Tibial artery (tissue), 4 donors: ENCODE measurements around the gene FOXB1.

Experiments used
- DNase-seq, 2 donors: peaks; one replicate each; pipeline ENCODE4 v3.0.0-alpha.2; 2019
- H3K27ac ChIP-seq, 2 donors: fragments of 200-600 bp; sonication (generic) in 1 of 2; 1 replicate in 1 of 2; 2 replicates in 1 of 2; pipeline ENCODE4 v1.5.1; 2018 to 2019; ENCODE audit warnings: mild to moderate bottlenecking in 1 of 2
- H3K27me3 ChIP-seq, 2 donors: fragments of 200-600 bp; sonication (generic) in 1 of 2; one replicate each; pipeline versions ENCODE4 v1.5.1 to v1.6.0; 2016 to 2019
- H3K36me3 ChIP-seq, 3 donors: fragments of 200-600 bp; sonication (generic) in 2 of 3; one replicate each; pipeline ENCODE4 v1.5.1; 2016 to 2019; ENCODE audit warnings: mild to moderate bottlenecking in 2 of 3
- H3K4me1 ChIP-seq, 4 donors: fragments of 200-600 bp; sonication (generic) in 2 of 4; 1 replicate in 3 of 4; 2 replicates in 1 of 4; pipeline ENCODE4 v1.5.1; 2016 to 2019
- H3K4me3 ChIP-seq, 2 donors: fragments of 200-600 bp; sonication (generic) in 1 of 2; 1 replicate in 1 of 2; 2 replicates in 1 of 2; pipeline ENCODE4 v1.5.1; 2018 to 2019; ENCODE audit warnings: mild to moderate bottlenecking in 2 of 2
- H3K9me3 ChIP-seq, 3 donors: fragments of 200-600 bp; sonication (generic) in 1 of 3; one replicate each; pipeline ENCODE4 v1.5.1; 2016 to 2019
- intact Hi-C: fragments of 100-400 bp; cut with DNase I; formaldehyde crosslinking; loops from one replicate; pipeline ENCODE4 v1.15.0; 2023; ENCODE audit warnings: low total_unique reads
- TF ChIP-seq, protein P1 (sequence below), 2 experiments: fragments of 200-600 bp in 1 of 2; fragments of 450-650 bp in 1 of 2; IDR thresholded peaks; one replicate each; pipeline ENCODE4 v1.5.1; 2017 to 2019; ENCODE audit warnings: antibody characterized with exemption in 2 of 2, mild to moderate bottlenecking in 1 of 2, moderate library complexity in 1 of 2

Gene FOXB1

GRCh38 chr15:60020736-60021135 lies 16.6 kb downstream of the FOXB1 start:
- H3K9me3 ChIP-seq: peaks cover 0 to 4% (median 0%) of the 10 kb centered on the region in 3 donors
- H3K4me3 ChIP-seq: no peak overlapping the region
- intact Hi-C loops: no loop called here
- H3K27me3 ChIP-seq: peaks cover 0 to 12% of the 10 kb centered on the region in 2 donors
- no peaks in the 10 kb centered on the region for H3K36me3 ChIP-seq
- TF ChIP-seq, protein P1, sequence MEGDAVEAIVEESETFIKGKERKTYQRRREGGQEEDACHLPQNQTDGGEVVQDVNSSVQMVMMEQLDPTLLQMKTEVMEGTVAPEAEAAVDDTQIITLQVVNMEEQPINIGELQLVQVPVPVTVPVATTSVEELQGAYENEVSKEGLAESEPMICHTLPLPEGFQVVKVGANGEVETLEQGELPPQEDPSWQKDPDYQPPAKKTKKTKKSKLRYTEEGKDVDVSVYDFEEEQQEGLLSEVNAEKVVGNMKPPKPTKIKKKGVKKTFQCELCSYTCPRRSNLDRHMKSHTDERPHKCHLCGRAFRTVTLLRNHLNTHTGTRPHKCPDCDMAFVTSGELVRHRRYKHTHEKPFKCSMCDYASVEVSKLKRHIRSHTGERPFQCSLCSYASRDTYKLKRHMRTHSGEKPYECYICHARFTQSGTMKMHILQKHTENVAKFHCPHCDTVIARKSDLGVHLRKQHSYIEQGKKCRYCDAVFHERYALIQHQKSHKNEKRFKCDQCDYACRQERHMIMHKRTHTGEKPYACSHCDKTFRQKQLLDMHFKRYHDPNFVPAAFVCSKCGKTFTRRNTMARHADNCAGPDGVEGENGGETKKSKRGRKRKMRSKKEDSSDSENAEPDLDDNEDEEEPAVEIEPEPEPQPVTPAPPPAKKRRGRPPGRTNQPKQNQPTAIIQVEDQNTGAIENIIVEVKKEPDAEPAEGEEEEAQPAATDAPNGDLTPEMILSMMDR (IDR thresholded peaks at IDR 0.05): no peak
- no peak for DNase-seq
- H3K4me1 ChIP-seq: no peaks in the 10 kb centered on the region
- H3K27ac ChIP-seq: no peak overlapping the region

DNA sequence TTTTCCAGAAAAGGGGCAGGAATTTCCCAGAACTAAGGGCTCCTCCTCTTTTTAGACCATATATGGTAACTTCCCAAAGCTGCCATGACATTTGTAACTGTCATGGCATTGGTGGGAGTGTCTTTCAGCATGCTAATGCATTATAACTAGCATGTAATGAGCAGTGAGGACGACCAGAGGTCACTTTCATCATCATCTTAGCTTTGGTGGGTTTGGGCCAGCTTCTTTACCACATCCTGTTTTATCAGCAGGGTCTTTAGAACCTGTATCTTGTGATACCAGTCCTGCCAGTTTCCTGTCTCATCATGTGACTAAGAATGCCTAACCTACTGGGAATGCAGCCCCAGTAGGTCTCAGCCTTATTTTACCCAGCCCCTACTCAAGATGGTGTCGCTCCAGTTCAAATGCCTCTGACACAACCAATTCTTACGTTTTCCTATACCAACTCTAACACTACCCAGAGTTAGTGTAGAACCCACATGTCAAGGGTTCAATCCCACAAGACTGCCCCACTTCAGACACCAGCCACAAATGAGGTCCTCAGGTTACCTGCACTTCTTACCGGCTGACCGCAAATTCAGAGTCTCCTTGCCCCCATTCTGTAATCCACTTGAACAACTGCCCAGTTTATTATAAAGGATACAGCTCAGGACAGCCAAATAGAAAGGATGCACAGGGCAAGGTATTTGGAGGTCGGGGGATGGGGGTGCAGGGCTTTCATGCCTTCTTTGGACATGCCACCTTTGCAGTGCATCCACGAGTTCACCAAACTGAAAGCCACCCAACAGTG lies 17.7 kb downstream of the FOXB1 start:
- no peak overlapping the region for H3K4me3 ChIP-seq
- peaks cover 0 to 4% (median 0%) of the 10 kb centered on the region in 3 donors for H3K9me3 ChIP-seq
- peaks cover 0 to 10% of the 10 kb centered on the region in 2 donors for H3K27me3 ChIP-seq
- H3K36me3 ChIP-seq: no peaks in the 10 kb centered on the region
- intact Hi-C loops: no loop called here
- H3K27ac ChIP-seq: no peak overlapping the region
- no peaks in the 10 kb centered on the region for H3K4me1 ChIP-seq
- DNase-seq: no peak
- TF ChIP-seq, protein P1 (IDR thresholded peaks at IDR 0.05): no peak

DNA sequence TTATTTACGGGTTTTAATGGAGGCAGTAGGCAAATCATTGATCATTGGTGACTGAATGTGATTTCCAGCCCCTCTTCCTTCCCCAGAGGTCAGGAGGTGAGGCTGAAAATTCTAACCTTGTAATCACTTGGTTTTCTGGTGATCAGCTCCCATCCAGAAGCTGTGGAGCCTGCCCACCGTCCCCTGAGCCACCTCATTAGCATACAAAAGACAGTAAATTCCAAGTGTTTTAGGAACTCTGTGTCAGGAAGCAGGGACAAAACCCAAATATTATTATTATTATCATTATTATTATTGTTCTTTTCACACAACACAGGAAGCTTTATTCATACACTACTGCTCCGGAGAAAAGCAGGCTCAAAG lies 18.2 kb downstream of the FOXB1 start:
- H3K27ac ChIP-seq: no peak overlapping the region
- TF ChIP-seq, protein P1 (IDR thresholded peaks at IDR 0.05): no peak
- intact Hi-C loops: no loop called here
- peaks cover 0 to 4% (median 0%) of the 10 kb centered on the region in 3 donors for H3K9me3 ChIP-seq
- no peaks in the 10 kb centered on the region for H3K4me1 ChIP-seq
- H3K4me3 ChIP-seq: no peak overlapping the region
- DNase-seq: no peak
- H3K27me3 ChIP-seq: peaks cover 0 to 10% of the 10 kb centered on the region in 2 donors
- no peaks in the 10 kb centered on the region for H3K36me3 ChIP-seq

GRCh38 chr15:60026555-60026954 lies 22.4 kb downstream of the FOXB1 start:
- no peak for DNase-seq
- Histone ChIP-seq H3K9me3 (no peaks in the 10 kb centered on the region), H3K27me3 (peaks cover 0 to 16% of the 10 kb centered on the region in 2 donors), H3K27ac (no peak overlapping the region), H3K4me3 (no peak overlapping the region), H3K4me1 (no peaks in the 10 kb centered on the region), H3K36me3 (no peaks in the 10 kb centered on the region)
- TF ChIP-seq, protein P1 (IDR thresholded peaks at IDR 0.05): no peak
- intact Hi-C loops: no loop called here

DNA sequence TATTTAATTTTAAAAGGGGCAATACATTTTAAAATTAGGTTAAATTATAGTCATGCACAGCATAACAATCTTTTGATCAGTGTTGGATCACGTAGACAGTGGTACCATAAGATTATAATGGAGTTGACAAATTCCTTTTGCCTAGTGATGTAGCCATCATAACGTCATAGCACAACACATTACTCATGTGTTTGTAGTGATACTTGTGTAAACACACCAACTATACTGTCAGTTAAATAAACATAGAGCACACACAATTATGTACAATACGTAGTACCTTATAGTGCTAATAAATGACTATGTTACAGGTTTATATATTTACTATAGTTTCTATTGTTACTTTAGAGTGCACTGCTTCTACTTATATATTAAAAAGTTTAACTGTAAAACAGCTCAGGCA lies 31.2 kb downstream of the FOXB1 start:
- intact Hi-C loops: no loop called here
- H3K27me3 ChIP-seq: peaks cover 0 to 15% of the 10 kb centered on the region in 2 donors
- H3K4me1 ChIP-seq: no peaks in the 10 kb centered on the region
- no peaks in the 10 kb centered on the region for H3K36me3 ChIP-seq
- H3K9me3 ChIP-seq: no peaks in the 10 kb centered on the region
- TF ChIP-seq, protein P1 (IDR thresholded peaks at IDR 0.05): no peak
- no peak overlapping the region for H3K27ac ChIP-seq
- DNase-seq: no peak
- no peak overlapping the region for H3K4me3 ChIP-seq
